CD4-positive, alpha-beta T cell treated with Interleukin-15 for 4 hours (primary cell): Measurements from ENCODE around the gene ADORA1.

Experiments used
- DNase-seq: peaks from one replicate; pipeline ENCODE4 v3.0.0-alpha.2; 2020; ENCODE audit warnings: low spot score

ADORA1 gene

GRCh38 chr1:203095061-203095690 is 32.4 kb upstream of the ADORA1 start:
- no peak for DNase-seq

- no peak for DNase-seq
Observed at GRCh38 chr1:203096566-203096965, 31.0 kb upstream of the ADORA1 start.

- DNase-seq = no peak
Observed at GRCh38 chr1:203097001-203097400, 30.5 kb upstream of the ADORA1 start.

- no peak for DNase-seq
Observed at GRCh38 chr1:203098445-203098844, 29.1 kb upstream of the ADORA1 start.

GRCh38 chr1:203098914-203099520 is 28.5 kb upstream of the ADORA1 start:
- no peak for DNase-seq

GRCh38 chr1:203099805-203100515 is 27.6 kb upstream of the ADORA1 start:
- no peak for DNase-seq

GRCh38 chr1:203100516-203100869 is 27.0 kb upstream of the ADORA1 start:
- DNase-seq = no peak

GRCh38 chr1:203101813-203102634 is 25.5 kb upstream of the ADORA1 start:
- DNase-seq = no peak

GRCh38 chr1:203103216-203103615 is 24.3 kb upstream of the ADORA1 start:
- no peak for DNase-seq

- no peak for DNase-seq
Observed at GRCh38 chr1:203103829-203104495, 23.6 kb upstream of the ADORA1 start.

GRCh38 chr1:203104789-203105390 is 22.6 kb upstream of the ADORA1 start:
- no peak for DNase-seq

- no peak for DNase-seq
Observed at GRCh38 chr1:203112475-203112874, 15.1 kb upstream of the ADORA1 start.

GRCh38 chr1:203113308-203113707 is 14.2 kb upstream of the ADORA1 start:
- no peak for DNase-seq

GRCh38 chr1:203114202-203114601 is 13.3 kb upstream of the ADORA1 start:
- no peak for DNase-seq

- no peak for DNase-seq
Observed at GRCh38 chr1:203116091-203116820, 11.3 kb upstream of the ADORA1 start.

GRCh38 chr1:203117611-203118575 is 9.6 kb upstream of the ADORA1 start:
- no peak for DNase-seq

GRCh38 chr1:203120325-203121153 is 7.0 kb upstream of the ADORA1 start:
- no peak for DNase-seq

- no peak for DNase-seq
Observed at GRCh38 chr1:203121186-203122015, 6.1 kb upstream of the ADORA1 start.
